IMR-90 (cell line): Measurements from ENCODE around the gene ATM. TPM values are rescaled to one million over a fixed set of nuclear protein-coding genes. Genes with fewer than 3 reads are reported as not detected.

Experiments used
- ATAC-seq: fragments of 200-7000 bp; cut with Tn5 transposase; 2 replicates; pipeline ENCODE4 v1.9.1; 2020; ENCODE audit warnings: low read depth, mild to moderate bottlenecking, moderate library complexity
- BruUV-seq: library from RNA; stranded (reverse); fragments of 400-500 nt; replicated peaks from 2 replicates; lab custom pipeline; 2021; lab: Mats Ljungman, UMichigan
- CTCF ChIA-PET: fragments of 300-600 bp; formaldehyde crosslinking; extraction: SDS; loops from one replicate; lab custom pipeline; 2021; ENCODE audit warnings: antibody characterized with exemption; lab: Yijun Ruan, JAX
- POLR2A ChIA-PET: fragments of 300-600 bp; sonication (Branson Sonifier 250); formaldehyde crosslinking; loops from one replicate; lab custom pipeline; 2022; ENCODE audit warnings: antibody characterized with exemption; ENCODE audit not compliant: unreplicated experiment; lab: Charles Lee
- DNase-seq: peaks from one replicate; pipeline ENCODE4 v3.0.0; 2013
- H2AFZ ChIP-seq: replicated peaks from 2 replicates; pipeline ENCODE3; 2013; ENCODE audit warnings: low read length, mild to moderate bottlenecking; ENCODE audit not compliant: poor library complexity
- H2AK5ac ChIP-seq: 2 replicates; pipeline ENCODE4 v1.6.1; 2013; ENCODE audit warnings: low read depth, low read length, inconsistent platforms
- H2AK9ac ChIP-seq: replicated peaks from 2 replicates; pipeline ENCODE3; 2013; ENCODE audit warnings: mild to moderate bottlenecking, low read depth, low read length, moderate library complexity; ENCODE audit not compliant: poor library complexity
- H2BK120ac ChIP-seq: 2 replicates; pipeline ENCODE4 v1.6.1; 2013; ENCODE audit warnings: low read depth, low read length, inconsistent platforms
- H2BK15ac ChIP-seq: 3 replicates; pipeline ENCODE4 v1.6.1; 2013; ENCODE audit warnings: low read depth, low read length, inconsistent platforms
- H2BK20ac ChIP-seq: 2 replicates; pipeline ENCODE4 v1.6.1; 2013; ENCODE audit warnings: low read depth, mild to moderate bottlenecking, inconsistent platforms, low read length, moderate library complexity
- H2BK5ac ChIP-seq: 2 replicates; pipeline ENCODE4 v1.6.1; 2013; ENCODE audit warnings: mild to moderate bottlenecking, low read depth, low read length, inconsistent platforms; ENCODE audit not compliant: poor library complexity, severe bottlenecking
- H3K14ac ChIP-seq: replicated peaks from 2 replicates; pipeline ENCODE4 v1.6.1; 2013; ENCODE audit warnings: low read depth, low read length, inconsistent platforms
- H3K18ac ChIP-seq: 2 replicates; pipeline ENCODE4 v1.6.1; 2013; ENCODE audit warnings: low read depth, low read length, control low read depth
- H3K23ac ChIP-seq: 2 replicates; pipeline ENCODE4 v1.6.1; 2013; ENCODE audit warnings: low read depth, low read length, inconsistent platforms
- H3K27ac ChIP-seq: 2 replicates; pipeline ENCODE4 v1.5.1; 2013; ENCODE audit warnings: mild to moderate bottlenecking, control low read depth, low read length; ENCODE audit not compliant: insufficient read depth
- H3K27me3 ChIP-seq: 2 replicates; pipeline ENCODE4 v1.6.1; 2013; ENCODE audit warnings: low read length; ENCODE audit not compliant: control insufficient read depth, insufficient read depth
- H3K36me3 ChIP-seq: 2 replicates; pipeline ENCODE4 v1.6.1; 2013; ENCODE audit warnings: low read length, mixed read lengths; ENCODE audit not compliant: control insufficient read depth, insufficient read depth
- H3K4ac ChIP-seq: 2 replicates; pipeline ENCODE4 v1.6.1; 2013; ENCODE audit warnings: low read depth, low read length, inconsistent platforms
- H3K4me1 ChIP-seq: 2 replicates; pipeline ENCODE4 v1.6.1; 2013; ENCODE audit warnings: low read length, mixed read lengths; ENCODE audit not compliant: control insufficient read depth, insufficient read depth
- H3K4me2 ChIP-seq: 2 replicates; pipeline ENCODE4 v1.6.1; 2013; ENCODE audit warnings: low read depth, mild to moderate bottlenecking, control low read depth, low read length, moderate library complexity
- H3K4me3 ChIP-seq: 2 replicates; pipeline ENCODE4 v1.5.1; 2013; ENCODE audit warnings: low read depth, mild to moderate bottlenecking, control low read depth, low read length, moderate library complexity; ENCODE audit not compliant: insufficient read depth
- H3K56ac ChIP-seq: 2 replicates; pipeline ENCODE4 v1.6.1; 2013; ENCODE audit warnings: low read length, inconsistent platforms; ENCODE audit not compliant: insufficient read depth; ENCODE audit errors: extremely low read depth
- H3K79me1 ChIP-seq, 2 experiments: 2 replicates each; pipeline ENCODE4 v1.6.1; 2013; ENCODE audit warnings: low read length in 2 of 2, inconsistent platforms in 1 of 2, low read depth in 1 of 2
- H3K9ac ChIP-seq: 2 replicates; pipeline ENCODE4 v1.6.1; 2013; ENCODE audit warnings: low read depth, low read length, control low read depth
- H3K9me1 ChIP-seq: 2 replicates; pipeline ENCODE4 v1.6.1; 2013; ENCODE audit warnings: low read length, inconsistent platforms; ENCODE audit not compliant: insufficient read depth
- H3K9me3 ChIP-seq: 2 replicates; pipeline ENCODE4 v1.6.1; 2013; ENCODE audit warnings: low read length; ENCODE audit not compliant: control insufficient read depth, insufficient read depth
- H4K20me1 ChIP-seq: 2 replicates; pipeline ENCODE4 v1.6.1; 2013; ENCODE audit warnings: low read length, inconsistent platforms; ENCODE audit not compliant: insufficient read depth
- H4K5ac ChIP-seq: 2 replicates; pipeline ENCODE4 v1.6.1; 2013; ENCODE audit warnings: mild to moderate bottlenecking, low read depth, low read length, control low read depth
- H4K8ac ChIP-seq, 2 experiments: 2 replicates each; pipeline ENCODE4 v1.6.1; 2013; ENCODE audit warnings: low read depth in 2 of 2, low read length in 2 of 2, control low read depth in 1 of 2, inconsistent platforms in 1 of 2
- H4K91ac ChIP-seq: 2 replicates; pipeline ENCODE4 v1.6.1; 2013; ENCODE audit warnings: low read depth, low read length, inconsistent platforms; ENCODE audit not compliant: insufficient read depth
- NFE2L2 ChIP-seq: fragments of 150-350 bp; IDR thresholded peaks from 2 replicates; pipeline ENCODE4 v1.6.1; 2016; ENCODE audit warnings: low read depth, mild to moderate bottlenecking, low read length
- RCOR1 ChIP-seq: IDR thresholded peaks from 2 replicates; pipeline ENCODE4 v1.6.1; 2012; ENCODE audit warnings: mild to moderate bottlenecking, low read length, improper control_type of control experiment; ENCODE audit not compliant: insufficient replicate concordance
- WGBS, 2 experiments: methylation state at CpG; one replicate each; pipeline versions ENCODE4 v1.1.5 to v1.1.7; 2013; ENCODE audit warnings: missing lambda C conversion rate in 2 of 2; ENCODE audit not compliant: insufficient read length in 1 of 2; ENCODE audit errors: extremely low coverage in 2 of 2; 5-methylcytosine and 5-hydroxymethylcytosine counted together
- dilution Hi-C: fragments of 300-500 bp; cut with HindIII; formaldehyde crosslinking; loops from one replicate; pipeline ENCODE4 v1.14.3; 2018; ENCODE audit warnings: low sequenced_read_pairs; ENCODE audit not compliant: unreplicated experiment
- in situ Hi-C: fragments of 300-500 bp; cut with MboI; formaldehyde crosslinking; loops from 3 replicates; pipeline ENCODE4 v1.14.3; 2019; ENCODE audit warnings: low sequenced_read_pairs, inconsistent platforms, mixed read lengths
- intact Hi-C: fragments of 100-400 bp; cut with micrococcal nuclease; formaldehyde crosslinking; loops from 2 replicates; pipeline ENCODE4 v1.10.0; 2022
- polyA plus RNA-seq, 3 experiments: library from polyadenylated mRNA; depleted of rRNA; stranded (reverse); fragments of >200 nt; gene quantifications; 2 replicates each; pipeline ENCODE4 v1.2.3, GENCODE V29; 2012; ENCODE audit warnings: low replicate concordance in 1 of 3
- total RNA-seq: library from RNA; depleted of rRNA; stranded (reverse); fragments of >200 nt; gene quantifications from 2 replicates; pipeline ENCODE4 v1.2.3, GENCODE V29; 2012

Gene ATM
- total and polyA plus RNA-seq, 2 of the 4 experiments (the other 2 are of a cell fraction): 18.1 to 30.6 TPM

DNA sequence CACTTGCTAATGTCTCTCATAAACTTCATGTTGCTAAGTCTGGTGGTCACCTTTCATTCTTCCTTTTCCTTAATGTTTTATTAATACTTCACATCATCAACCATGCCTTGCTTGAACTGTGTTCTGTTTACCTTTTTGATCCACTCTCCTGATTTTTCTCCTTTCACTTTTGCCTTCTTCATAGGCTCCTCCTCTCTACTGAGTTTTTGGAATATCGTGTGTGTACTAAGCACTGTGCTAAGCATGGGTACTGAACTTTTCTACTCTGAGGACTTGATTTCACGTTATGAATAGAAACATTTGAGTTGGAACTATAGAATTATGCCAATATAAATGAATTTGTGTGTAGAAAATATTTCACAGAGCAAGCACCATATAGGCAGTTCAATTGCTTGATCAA is 90.6 kb downstream of the ATM start:
- ChIA-PET POLR2A (no interaction called here), CTCF (no interaction called here)
- 100% methylated on average over 1 of the region's 2 CpGs; no CpG with 5 or more reads in 1 of the 2 experiments for WGBS, 2 experiments
- Histone ChIP-seq H4K91ac (no peak overlapping the region), H3K4ac (no peak overlapping the region), H2BK15ac (no peak overlapping the region), H4K5ac (no peak overlapping the region), H3K4me1 (no peaks in the 10 kb centered on the region; the same call in 1 of the 2 replicates), H2BK20ac (no peak overlapping the region), H3K36me3 (peaks cover 14% of the 10 kb centered on the region), H3K27me3 (no peaks in the 10 kb centered on the region), H2BK5ac (no peak overlapping the region), H3K56ac (no peak overlapping the region), H4K8ac (peak overlapping the region in 1 of 2 experiments; percentile 42; a peak in 1 of 4 replicates), H3K4me2 (no peak overlapping the region), H2AK9ac (no peak overlapping the region), H2AK5ac (no peak overlapping the region), H3K9ac (no peak overlapping the region), H4K20me1 (no peaks in the 10 kb centered on the region), H3K14ac (no peak overlapping the region), H3K9me1 (no peaks in the 10 kb centered on the region), H3K23ac (no peak overlapping the region), H2AFZ (no peak overlapping the region), H3K4me3 (no peak overlapping the region), H3K27ac (no peak overlapping the region), H3K9me3 (no peaks in the 10 kb centered on the region), H3K18ac (no peak overlapping the region), H3K79me1 (no peaks in the 10 kb centered on the region; a peak in 2 of 4 replicates), H2BK120ac (no peak overlapping the region)
- no TSS peak for BruUV-seq
- DNase-seq (no peak), ATAC-seq (no peak)
- in situ Hi-C loops: no loop called here
- no peak for TF ChIP-seq NFE2L2
- no peak for TF ChIP-seq RCOR1
- dilution Hi-C loops: no loop called here
- intact Hi-C loops: loop anchor here (10.0 kb wide), 1 partner anchor 289 kb away; no protein-coding TSS in a partner anchor
